Thyroid gland (tissue), 4 donors: Measurements from ENCODE around the gene IREB2.

Experiments
- POLR2A ChIP-seq, 2 donors: fragments of 450-650 bp; IDR thresholded peaks; one replicate each; pipeline ENCODE4 v1.6.1; 2017; ENCODE audit warnings: antibody characterized with exemption in 2 of 2, mild to moderate bottlenecking in 2 of 2, moderate library complexity in 1 of 2
- TF ChIP-seq, protein P1 (sequence below), 6 experiments: fragments of 200-600 bp in 3 of 6; fragments of 450-650 bp in 3 of 6; sonication (generic) in 3 of 6; IDR thresholded peaks; one replicate each; pipeline ENCODE4 v1.5.1; 2016 to 2019; ENCODE audit warnings: antibody characterized with exemption in 6 of 6, mild to moderate bottlenecking in 2 of 6, inconsistent platforms in 1 of 6, moderate library complexity in 1 of 6

DNA sequence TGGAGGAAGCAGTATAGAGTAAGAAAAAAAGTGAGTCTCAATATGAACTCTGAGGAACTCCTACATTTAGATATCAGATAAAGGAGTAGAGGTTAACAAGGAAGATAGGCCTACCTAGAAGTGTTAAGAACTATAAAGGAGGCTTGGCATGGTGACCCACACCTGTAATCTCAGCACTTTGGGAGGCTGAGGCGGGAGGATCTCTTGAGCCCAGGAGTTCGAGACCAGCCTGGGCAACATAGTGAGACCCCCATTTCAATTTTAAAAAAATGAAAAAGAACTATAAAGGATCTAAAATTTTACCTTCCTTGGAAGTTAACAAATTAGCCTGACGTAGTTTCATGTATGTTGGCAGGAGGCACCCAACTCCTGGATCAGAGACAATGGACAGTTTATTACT is 14.5 kb downstream of the IREB2 start:
- TF ChIP-seq, protein P1, sequence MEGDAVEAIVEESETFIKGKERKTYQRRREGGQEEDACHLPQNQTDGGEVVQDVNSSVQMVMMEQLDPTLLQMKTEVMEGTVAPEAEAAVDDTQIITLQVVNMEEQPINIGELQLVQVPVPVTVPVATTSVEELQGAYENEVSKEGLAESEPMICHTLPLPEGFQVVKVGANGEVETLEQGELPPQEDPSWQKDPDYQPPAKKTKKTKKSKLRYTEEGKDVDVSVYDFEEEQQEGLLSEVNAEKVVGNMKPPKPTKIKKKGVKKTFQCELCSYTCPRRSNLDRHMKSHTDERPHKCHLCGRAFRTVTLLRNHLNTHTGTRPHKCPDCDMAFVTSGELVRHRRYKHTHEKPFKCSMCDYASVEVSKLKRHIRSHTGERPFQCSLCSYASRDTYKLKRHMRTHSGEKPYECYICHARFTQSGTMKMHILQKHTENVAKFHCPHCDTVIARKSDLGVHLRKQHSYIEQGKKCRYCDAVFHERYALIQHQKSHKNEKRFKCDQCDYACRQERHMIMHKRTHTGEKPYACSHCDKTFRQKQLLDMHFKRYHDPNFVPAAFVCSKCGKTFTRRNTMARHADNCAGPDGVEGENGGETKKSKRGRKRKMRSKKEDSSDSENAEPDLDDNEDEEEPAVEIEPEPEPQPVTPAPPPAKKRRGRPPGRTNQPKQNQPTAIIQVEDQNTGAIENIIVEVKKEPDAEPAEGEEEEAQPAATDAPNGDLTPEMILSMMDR (IDR thresholded peaks at IDR 0.05), result no peak
- TF ChIP-seq POLR2A (IDR thresholded peaks at IDR 0.05), result no peak
